Natural killer cell (primary cell): ENCODE results near the gene OR9I1. TPM values are rescaled to one million over a fixed set of nuclear protein-coding genes. Genes with fewer than 3 reads are reported as not detected.
A peak's percentile ranks its signal among the peaks of the same experiment; 100 is the strongest.

Experiments used
- ATAC-seq, 3 donors: fragments of 150-1000 bp in 2 of 3; fragments of 200-7000 bp in 1 of 3; cut with Tn5 transposase; 1 replicate in 1 of 3; 2 replicates in 2 of 3; pipeline ENCODE4 v1.10.0; 2021; ENCODE audit warnings: mild to moderate bottlenecking in 2 of 3, moderate library complexity in 2 of 3
- DNase-seq, 2 donors: peaks; one replicate each; pipeline versions ENCODE4 v3.0.0 to v3.0.0-alpha.2; 2013 to 2021; ENCODE audit warnings: mixed read lengths in 1 of 2
- H3K27ac ChIP-seq: one replicate; pipeline ENCODE4 v1.5.1; 2013; ENCODE audit warnings: mild to moderate bottlenecking, low read length
- H3K27me3 ChIP-seq: one replicate; pipeline ENCODE4 v1.6.1; 2013; ENCODE audit warnings: low read length; ENCODE audit not compliant: control insufficient read depth, insufficient read depth
- H3K36me3 ChIP-seq: one replicate; pipeline ENCODE4 v1.6.1; 2013; ENCODE audit warnings: low read length; ENCODE audit not compliant: control insufficient read depth, insufficient read depth
- H3K4me1 ChIP-seq: one replicate; pipeline ENCODE4 v1.6.1; 2013; ENCODE audit warnings: low read length; ENCODE audit not compliant: control insufficient read depth, insufficient read depth
- H3K4me3 ChIP-seq: one replicate; pipeline ENCODE4 v1.5.1; 2013; ENCODE audit warnings: low read length
- H3K9me3 ChIP-seq: one replicate; pipeline ENCODE4 v1.6.1; 2013; ENCODE audit warnings: low read length; ENCODE audit not compliant: control insufficient read depth, insufficient read depth
- H3K27ac Mint-ChIP-seq, 2 donors: one replicate each; pipeline ENCODE4 v1.8.0; 2022; ENCODE audit warnings: mild to moderate bottlenecking in 2 of 2, mixed read lengths in 2 of 2, moderate library complexity in 1 of 2
- H3K27me3 Mint-ChIP-seq, 2 donors: one replicate each; pipeline ENCODE4 v1.8.0; 2022; ENCODE audit warnings: low read depth in 2 of 2, mixed read lengths in 2 of 2
- H3K36me3 Mint-ChIP-seq: one replicate; pipeline ENCODE4 v1.8.0; 2022; ENCODE audit warnings: mixed read lengths
- H3K4me1 Mint-ChIP-seq, 2 donors: one replicate each; pipeline ENCODE4 v1.8.0; 2022; ENCODE audit warnings: mixed read lengths in 2 of 2
- H3K4me3 Mint-ChIP-seq: one replicate; pipeline ENCODE4 v1.8.0; 2022; ENCODE audit warnings: mild to moderate bottlenecking, moderate library complexity, mixed read lengths
- H3K9me3 Mint-ChIP-seq, 2 donors: one replicate each; pipeline ENCODE4 v1.8.0; 2022; ENCODE audit warnings: mixed read lengths in 2 of 2
- CTCF ChIP-seq: fragments of 200-600 bp; IDR thresholded peaks from one replicate; pipeline ENCODE4 v1.8.0; 2022; ENCODE audit warnings: antibody characterized with exemption
- WGBS: methylation state at CpG from one replicate; pipeline ENCODE4 v1.1.7; 2013; ENCODE audit warnings: missing lambda C conversion rate; ENCODE audit not compliant: insufficient coverage; 5-methylcytosine and 5-hydroxymethylcytosine counted together
- intact Hi-C: fragments of 100-400 bp; cut with micrococcal nuclease; formaldehyde crosslinking; loops from one replicate; pipeline ENCODE4 v1.14.2; 2022
- total RNA-seq, 4 donors: library from RNA; stranded (reverse); fragments of 120-200 nt in 1 of 4; gene quantifications; one replicate each; pipeline versions ENCODE4 v1.2.3 to v1.2.4, GENCODE V29; 2013 to 2022

The OR9I1 gene
- total RNA-seq, 3 donors from 2014 or later (not counting 1 experiment from before 2014, with no cell fraction given) = not detected

GRCh38 chr11:58134151-58134550 lies 8.8 kb upstream of the OR9I1 start:
- H3K27ac Mint-ChIP-seq = no peak overlapping the region
- DNase-seq = no peak
- 86% methylated on average over 1 of the region's 1 CpG for WGBS

GRCh38 chr11:58133309-58134076 lies 8.2 kb upstream of the OR9I1 start:
- no peaks in the 10 kb centered on the region for H3K27me3 ChIP-seq
- H3K27me3 Mint-ChIP-seq = peaks cover 0 to 4% of the 10 kb centered on the region in 2 donors
- H3K4me1 Mint-ChIP-seq = no peaks in the 10 kb centered on the region
- H3K4me3 Mint-ChIP-seq = no peak overlapping the region
- WGBS = 69% methylated on average over 7 of the region's 7 CpGs
- no peaks in the 10 kb centered on the region for H3K4me1 ChIP-seq
- DNase-seq (no peak), ATAC-seq (no peak)
- H3K36me3 ChIP-seq = no peaks in the 10 kb centered on the region
- intact Hi-C loops = no loop called here
- no peak overlapping the region for H3K27ac ChIP-seq
- TF ChIP-seq CTCF = no peak
- no peak overlapping the region for H3K27ac Mint-ChIP-seq
- H3K4me3 ChIP-seq = no peak overlapping the region
- H3K9me3 ChIP-seq = no peaks in the 10 kb centered on the region
- H3K36me3 Mint-ChIP-seq = no peaks in the 10 kb centered on the region
- H3K9me3 Mint-ChIP-seq = no peaks in the 10 kb centered on the region

More at GRCh38 chr11:58134151-58134550, 8.8 kb upstream of the OR9I1 start:
- Histone ChIP-seq H3K27ac (no peak overlapping the region), H3K36me3 (no peaks in the 10 kb centered on the region), H3K4me1 (no peaks in the 10 kb centered on the region), H3K27me3 (no peaks in the 10 kb centered on the region), H3K9me3 (no peaks in the 10 kb centered on the region), H3K4me3 (no peak overlapping the region)
- Mint-ChIP-seq H3K4me1 (no peaks in the 10 kb centered on the region), H3K27me3 (peaks cover 0 to 4% of the 10 kb centered on the region in 2 donors), H3K4me3 (no peak overlapping the region), H3K36me3 (no peaks in the 10 kb centered on the region), H3K9me3 (peaks cover 0 to 2% of the 10 kb centered on the region in 2 donors)
- TF ChIP-seq CTCF = no peak
- ATAC-seq = peak in 1 of 3 donors; percentile 21
- intact Hi-C loops = no loop called here

GRCh38 chr11:58127350-58127749 lies 2.0 kb upstream of the OR9I1 start:
- TF ChIP-seq CTCF = no peak
- DNase-seq = no peak
- no peaks in the 10 kb centered on the region for H3K4me1 ChIP-seq
- Mint-ChIP-seq H3K36me3 (no peaks in the 10 kb centered on the region), H3K4me1 (no peaks in the 10 kb centered on the region), H3K4me3 (no peak overlapping the region), H3K27me3 (peaks cover 0 to 6% of the 10 kb centered on the region in 2 donors), H3K27ac (no peak overlapping the region), H3K9me3 (no peaks in the 10 kb centered on the region)
- H3K4me3 ChIP-seq = no peak overlapping the region
- ATAC-seq = no peak
- H3K27ac ChIP-seq = no peak overlapping the region
- H3K27me3 ChIP-seq = no peaks in the 10 kb centered on the region
- intact Hi-C loops = no loop called here
- no peaks in the 10 kb centered on the region for H3K9me3 ChIP-seq
- no peaks in the 10 kb centered on the region for H3K36me3 ChIP-seq

- Mint-ChIP-seq H3K4me3 (no peak overlapping the region), H3K4me1 (no peaks in the 10 kb centered on the region), H3K36me3 (no peaks in the 10 kb centered on the region), H3K27me3 (peaks cover 2 to 12% of the 10 kb centered on the region in 2 donors), H3K9me3 (peaks cover 0 to 2% of the 10 kb centered on the region in 2 donors), H3K27ac (no peak overlapping the region)
- WGBS = 70% methylated on average over 1 of the region's 1 CpG
- no peaks in the 10 kb centered on the region for H3K9me3 ChIP-seq
- DNase-seq (no peak), ATAC-seq (no peak)
- no peak for TF ChIP-seq CTCF
- intact Hi-C loops = no loop called here
- no peaks in the 10 kb centered on the region for H3K27me3 ChIP-seq
- no peak overlapping the region for H3K27ac ChIP-seq
- H3K4me1 ChIP-seq = no peaks in the 10 kb centered on the region
- no peak overlapping the region for H3K4me3 ChIP-seq
- no peaks in the 10 kb centered on the region for H3K36me3 ChIP-seq
These were observed 4.2 kb downstream of the OR9I1 start for GRCh38 chr11:58121096-58121495.
